K562 (cell line): Measurements from ENCODE around the gene CHD5. TPM values are rescaled to one million over a fixed set of nuclear protein-coding genes. Genes with fewer than 3 reads are reported as not detected.

Experiments
- ATAC-seq: fragments of 200-7000 bp; cut with Tn5 transposase; 3 replicates; pipeline ENCODE4 v1.9.1; 2020; ENCODE audit warnings: moderate library complexity
- BruUV-seq: library from RNA; stranded (reverse); fragments of 400-500 nt; replicated peaks from 2 replicates; lab custom pipeline; 2021; lab: Mats Ljungman, UMichigan
- CTCF ChIA-PET: fragments of 300-600 bp; formaldehyde crosslinking; extraction: SDS; loops from one replicate; lab custom pipeline; 2021; ENCODE audit warnings: low intra/inter-chr PET ratio; lab: Yijun Ruan, JAX
- POLR2A ChIA-PET: fragments of 300-600, 350-650 bp; sonication (Branson Sonifier 250); formaldehyde crosslinking; extraction: SDS; loops from one replicate; lab custom pipeline; 2021; ENCODE audit warnings: antibody characterized with exemption, inconsistent platforms; lab: Yijun Ruan, JAX
- DNase-seq, 4 experiments: peaks; one replicate each; pipeline versions ENCODE4 v3.0.0 to v3.0.0-alpha.2; 2011 to 2018; ENCODE audit warnings: low spot score in 3 of 4, mixed read lengths in 3 of 4; ENCODE audit errors: extremely low read depth in 1 of 4
- FAIRE-seq: peaks from 2 replicates; lab custom pipeline; 2011; peaks lifted over from hg19 to GRCh38; lab: Jason Lieb, UNC
- H2AFZ ChIP-seq: 2 replicates; pipeline ENCODE4 v1.6.0; 2011; ENCODE audit warnings: low read depth, low read length, control low read depth, inconsistent platforms
- H3K27ac ChIP-seq: fragments of 200-600 bp; 3 replicates; pipeline ENCODE4 v1.8.0; 2011; ENCODE audit warnings: low read depth, mild to moderate bottlenecking, control low read depth, inconsistent platforms, low read length, moderate library complexity, mixed read lengths; ENCODE audit errors: extremely low read depth
- H3K27me3 ChIP-seq, 2 experiments: fragments of 300-600 bp in 1 of 2; 2 replicates in 1 of 2; 3 replicates in 1 of 2; pipeline versions ENCODE4 v1.6.0 to v1.8.0; 2011; ENCODE audit warnings: inconsistent platforms in 2 of 2, low read length in 2 of 2, mild to moderate bottlenecking in 1 of 2, mixed read lengths in 1 of 2, moderate library complexity in 1 of 2; ENCODE audit not compliant: control insufficient read depth in 2 of 2, insufficient read depth in 2 of 2
- H3K36me3 ChIP-seq: fragments of 300-600 bp; 3 replicates; pipeline ENCODE4 v1.8.0; 2011; ENCODE audit warnings: mild to moderate bottlenecking, low read length, inconsistent platforms; ENCODE audit not compliant: control insufficient read depth, insufficient read depth
- H3K4me1 ChIP-seq, 2 experiments: fragments of 200-600 bp in 1 of 2; replicated peaks in 1 of 2; 2 replicates in 1 of 2; 3 replicates in 1 of 2; pipeline versions ENCODE4 v1.5.1 to v1.8.0; 2011; ENCODE audit warnings: inconsistent platforms in 2 of 2, low read length in 2 of 2, mild to moderate bottlenecking in 1 of 2, mixed read lengths in 1 of 2, moderate library complexity in 1 of 2; ENCODE audit not compliant: control insufficient read depth in 2 of 2, insufficient read depth in 2 of 2
- H3K4me2 ChIP-seq: 2 replicates; pipeline ENCODE4 v1.6.1; 2011; ENCODE audit warnings: low read length, control low read depth, inconsistent platforms, mixed read lengths; ENCODE audit not compliant: insufficient read depth
- H3K4me3 ChIP-seq: fragments of 200-600 bp; sonication (generic), shearing (Covaris generic); 2 replicates; pipeline ENCODE4 v1.5.1; 2016; ENCODE audit warnings: control low read depth, inconsistent platforms
- H3K79me2 ChIP-seq: fragments of 200-600 bp; 3 replicates; pipeline ENCODE4 v1.8.0; 2011; ENCODE audit warnings: low read length, inconsistent platforms; ENCODE audit not compliant: control insufficient read depth, insufficient read depth
- H3K9ac ChIP-seq, 2 experiments: 2 replicates each; pipeline versions ENCODE4 v1.6.0 to v1.6.1; 2011; ENCODE audit warnings: low read depth in 2 of 2, low read length in 2 of 2, control low read depth in 1 of 2, inconsistent platforms in 1 of 2, mild to moderate bottlenecking in 1 of 2, mixed read lengths in 1 of 2; ENCODE audit not compliant: insufficient read depth in 1 of 2
- H3K9me1 ChIP-seq: one replicate; pipeline ENCODE4 v1.6.0; 2011; ENCODE audit warnings: inconsistent platforms, mild to moderate bottlenecking, low read length, moderate library complexity; ENCODE audit not compliant: control insufficient read depth, insufficient read depth
- H3K9me3 ChIP-seq: replicated peaks from 2 replicates; pipeline ENCODE4 v1.5.1; 2011; ENCODE audit warnings: low read depth, low read length, inconsistent platforms; ENCODE audit not compliant: control insufficient read depth, insufficient read depth
- H4K20me1 ChIP-seq: replicated peaks from 2 replicates; pipeline ENCODE4 v1.6.1; 2011; ENCODE audit warnings: low read length, inconsistent platforms, mixed read lengths; ENCODE audit not compliant: control insufficient read depth, insufficient read depth
- TCF7 ChIP-seq: sonication (generic); IDR thresholded peaks from 2 replicates; pipeline ENCODE4 v1.6.1; 2016; ENCODE audit warnings: antibody characterized with exemption, borderline replicate concordance
- whole genome bisulfite sequencing: fragments of 100-300 bp; shearing (Covaris generic); methylation state at CpG from one replicate; pipeline ENCODE4 v1.1.6; 2016; ENCODE audit warnings: low coverage, mixed read lengths; ENCODE audit not compliant: insufficient coverage; ENCODE audit errors: missing lambda C conversion rate; 5-methylcytosine and 5-hydroxymethylcytosine counted together
- in situ Hi-C: fragments of 300-500 bp; cut with MboI; formaldehyde crosslinking; loops from 4 replicates; pipeline ENCODE4 v1.15.0; 2018; ENCODE audit warnings: inconsistent platforms, mixed read lengths
- intact Hi-C: fragments of 100-400 bp; cut with micrococcal nuclease; formaldehyde crosslinking; loops from 2 replicates; pipeline ENCODE4 v1.14.2; 2022
- polyA plus RNA-seq, 8 experiments: library from polyadenylated mRNA; depleted of rRNA in 4 of 8; stranded (reverse) in 5 of 8; unstranded in 3 of 8; fragments of >200 nt; fragmentation: Nextera tagmentation in 2 of 8; fragmentation: Illumina TruSeq in 1 of 8; extraction: Ambion mirVana in 2 of 8; extraction: Trizol in 1 of 8; gene quantifications; 2 replicates each; pipeline versions ENCODE4 v1.2.1 to v1.2.3, GENCODE V29; 2011 to 2014; ENCODE audit warnings: inconsistent platforms in 1 of 8, missing spikeins in 1 of 8
- total RNA-seq, 7 experiments: library from RNA; depleted of rRNA in 6 of 7; stranded (reverse); fragments of >200 nt in 6 of 7; fragmentation: Illumina TruSeq in 2 of 7; extraction: Trizol in 2 of 7; gene quantifications; 2 replicates each; pipeline versions ENCODE4 v1.2.1 to v1.2.3, GENCODE V29; 2011 to 2021; ENCODE audit warnings: low replicate concordance in 1 of 7
- TF ChIP-seq, protein P1 (sequence below), 3 experiments: fragments of 200-800 bp in 1 of 3; fragments of 250-450 bp in 1 of 3; fragments of 450-650 bp in 1 of 3; sonication (Bioruptor Pico) in 1 of 3; sonication (Bioruptor generic) in 1 of 3; formaldehyde crosslinking in 1 of 3; IDR thresholded peaks; 2 replicates each; pipeline versions ENCODE4 v1.6.1 to v1.8.0; 2016 to 2022; ENCODE audit warnings: mild to moderate bottlenecking in 2 of 3, missing genetic modification characterization in 2 of 3, missing compliant biosample characterization in 1 of 3, moderate library complexity in 1 of 3
- TF ChIP-seq, protein P2 (sequence below): fragments of 150-350 bp; conservative IDR thresholded peaks from 2 replicates; pipeline ENCODE4 v1.6.1; 2014; ENCODE audit warnings: low read length

The CHD5 gene
- total and polyA plus RNA-seq, 9 of the 15 experiments (the other 6 are each of a cell fraction or from before 2014, with no cell fraction given): 0.03 to 0.52 (median 0.11) TPM; not detected in 2

DNA sequence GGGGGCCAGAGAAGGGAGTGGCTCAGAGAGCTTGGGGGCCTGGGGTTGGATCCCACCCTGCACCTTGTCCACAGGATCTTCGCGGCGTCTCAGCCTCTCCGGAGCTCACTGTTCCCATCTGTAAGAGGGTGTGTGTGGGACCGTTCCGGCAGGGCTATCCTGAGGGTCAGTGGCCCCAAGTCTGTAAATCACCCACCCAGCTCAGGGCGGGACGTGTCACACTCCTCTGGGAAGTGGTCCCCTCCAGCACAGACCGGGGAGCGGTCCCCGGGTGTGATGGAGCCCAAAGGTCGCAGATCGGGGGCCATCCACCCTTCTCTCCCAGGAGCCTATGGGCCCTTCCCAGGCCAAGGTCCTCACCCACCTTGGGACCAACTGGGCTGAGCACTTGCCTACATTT, 94.5 kb downstream of the CHD5 start:
- no TSS peak for BruUV-seq
- Histone ChIP-seq H3K27me3 (peaks cover 78 to 88% of the 10 kb centered on the region in 2 experiments), H3K4me1 (peaks cover 0 to 24% of the 10 kb centered on the region in 2 experiments; a peak in 1 of 5 replicates), H4K20me1 (peaks cover 53% of the 10 kb centered on the region), H3K9ac (no peak overlapping the region), H3K4me3 (no peak overlapping the region), H3K36me3 (no peaks in the 10 kb centered on the region), H3K9me1 (no peaks in the 10 kb centered on the region), H2AFZ (no peak overlapping the region), H3K9me3 (no peaks in the 10 kb centered on the region), H3K4me2 (no peak overlapping the region), H3K79me2 (no peaks in the 10 kb centered on the region), H3K27ac (no peak overlapping the region)
- DNase-seq: no peak
- ATAC-seq: no peak
- no peak for TF ChIP-seq TCF7
- TF ChIP-seq, protein P1, sequence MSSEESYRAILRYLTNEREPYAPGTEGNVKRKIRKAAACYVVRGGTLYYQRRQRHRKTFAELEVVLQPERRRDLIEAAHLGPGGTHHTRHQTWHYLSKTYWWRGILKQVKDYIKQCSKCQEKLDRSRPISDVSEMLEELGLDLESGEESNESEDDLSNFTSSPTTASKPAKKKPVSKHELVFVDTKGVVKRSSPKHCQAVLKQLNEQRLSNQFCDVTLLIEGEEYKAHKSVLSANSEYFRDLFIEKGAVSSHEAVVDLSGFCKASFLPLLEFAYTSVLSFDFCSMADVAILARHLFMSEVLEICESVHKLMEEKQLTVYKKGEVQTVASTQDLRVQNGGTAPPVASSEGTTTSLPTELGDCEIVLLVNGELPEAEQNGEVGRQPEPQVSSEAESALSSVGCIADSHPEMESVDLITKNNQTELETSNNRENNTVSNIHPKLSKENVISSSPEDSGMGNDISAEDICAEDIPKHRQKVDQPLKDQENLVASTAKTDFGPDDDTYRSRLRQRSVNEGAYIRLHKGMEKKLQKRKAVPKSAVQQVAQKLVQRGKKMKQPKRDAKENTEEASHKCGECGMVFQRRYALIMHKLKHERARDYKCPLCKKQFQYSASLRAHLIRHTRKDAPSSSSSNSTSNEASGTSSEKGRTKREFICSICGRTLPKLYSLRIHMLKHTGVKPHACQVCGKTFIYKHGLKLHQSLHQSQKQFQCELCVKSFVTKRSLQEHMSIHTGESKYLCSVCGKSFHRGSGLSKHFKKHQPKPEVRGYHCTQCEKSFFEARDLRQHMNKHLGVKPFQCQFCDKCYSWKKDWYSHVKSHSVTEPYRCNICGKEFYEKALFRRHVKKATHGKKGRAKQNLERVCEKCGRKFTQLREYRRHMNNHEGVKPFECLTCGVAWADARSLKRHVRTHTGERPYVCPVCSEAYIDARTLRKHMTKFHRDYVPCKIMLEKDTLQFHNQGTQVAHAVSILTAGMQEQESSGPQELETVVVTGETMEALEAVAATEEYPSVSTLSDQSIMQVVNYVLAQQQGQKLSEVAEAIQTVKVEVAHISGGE (CRISPR knock-in tag; IDR thresholded peaks at IDR 0.05): no peak
- TF ChIP-seq, protein P2, sequence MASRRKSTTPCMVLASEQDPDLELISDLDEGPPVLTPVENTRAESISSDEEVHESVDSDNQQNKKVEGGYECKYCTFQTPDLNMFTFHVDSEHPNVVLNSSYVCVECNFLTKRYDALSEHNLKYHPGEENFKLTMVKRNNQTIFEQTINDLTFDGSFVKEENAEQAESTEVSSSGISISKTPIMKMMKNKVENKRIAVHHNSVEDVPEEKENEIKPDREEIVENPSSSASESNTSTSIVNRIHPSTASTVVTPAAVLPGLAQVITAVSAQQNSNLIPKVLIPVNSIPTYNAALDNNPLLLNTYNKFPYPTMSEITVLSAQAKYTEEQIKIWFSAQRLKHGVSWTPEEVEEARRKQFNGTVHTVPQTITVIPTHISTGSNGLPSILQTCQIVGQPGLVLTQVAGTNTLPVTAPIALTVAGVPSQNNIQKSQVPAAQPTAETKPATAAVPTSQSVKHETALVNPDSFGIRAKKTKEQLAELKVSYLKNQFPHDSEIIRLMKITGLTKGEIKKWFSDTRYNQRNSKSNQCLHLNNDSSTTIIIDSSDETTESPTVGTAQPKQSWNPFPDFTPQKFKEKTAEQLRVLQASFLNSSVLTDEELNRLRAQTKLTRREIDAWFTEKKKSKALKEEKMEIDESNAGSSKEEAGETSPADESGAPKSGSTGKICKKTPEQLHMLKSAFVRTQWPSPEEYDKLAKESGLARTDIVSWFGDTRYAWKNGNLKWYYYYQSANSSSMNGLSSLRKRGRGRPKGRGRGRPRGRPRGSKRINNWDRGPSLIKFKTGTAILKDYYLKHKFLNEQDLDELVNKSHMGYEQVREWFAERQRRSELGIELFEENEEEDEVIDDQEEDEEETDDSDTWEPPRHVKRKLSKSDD: no peak
- FAIRE-seq: no peak
- intact Hi-C loops (no loop called here), in situ Hi-C loops (no loop called here)
- WGBS: 21% methylated on average over 13 of the region's 13 CpGs
- POLR2A ChIA-PET: interaction anchor here (0.9 to 2.0 kb wide), 2 partner anchors 8 to 18 kb away, joined by 4 read pairs; no protein-coding TSS in a partner anchor
- CTCF ChIA-PET: no interaction called here
